PFSK-1 (cell line): Measurements from ENCODE around the gene TFAM.

Experiments used
- FOXP2 ChIP-seq: optimal IDR thresholded peaks from 2 replicates; pipeline ENCODE3; 2011; ENCODE audit warnings: borderline replicate concordance, control low read depth, inconsistent platforms; ENCODE audit not compliant: insufficient read depth; ENCODE audit errors: extremely low read length, extremely low read depth
- POLR2AphosphoS5 ChIP-seq: IDR thresholded peaks from 2 replicates; pipeline ENCODE4 v1.6.1; 2012; ENCODE audit warnings: low read depth, mild to moderate bottlenecking, control low read depth, low read length, moderate library complexity
- REST ChIP-seq, 2 experiments: IDR thresholded peaks; 2 replicates each; pipeline versions ENCODE4 v1.6.1 to v1.8.0; 2011 to 2012; ENCODE audit warnings: low read depth in 2 of 2, low read length in 2 of 2, control low read depth in 1 of 2, inconsistent platforms in 1 of 2, mild to moderate bottlenecking in 1 of 2, moderate library complexity in 1 of 2; ENCODE audit not compliant: insufficient read depth in 1 of 2
- SIN3A ChIP-seq: IDR thresholded peaks from 2 replicates; pipeline ENCODE4 v1.6.1; 2012; ENCODE audit warnings: mild to moderate bottlenecking, low read length, moderate library complexity, borderline replicate concordance; ENCODE audit not compliant: insufficient read depth

DNA sequence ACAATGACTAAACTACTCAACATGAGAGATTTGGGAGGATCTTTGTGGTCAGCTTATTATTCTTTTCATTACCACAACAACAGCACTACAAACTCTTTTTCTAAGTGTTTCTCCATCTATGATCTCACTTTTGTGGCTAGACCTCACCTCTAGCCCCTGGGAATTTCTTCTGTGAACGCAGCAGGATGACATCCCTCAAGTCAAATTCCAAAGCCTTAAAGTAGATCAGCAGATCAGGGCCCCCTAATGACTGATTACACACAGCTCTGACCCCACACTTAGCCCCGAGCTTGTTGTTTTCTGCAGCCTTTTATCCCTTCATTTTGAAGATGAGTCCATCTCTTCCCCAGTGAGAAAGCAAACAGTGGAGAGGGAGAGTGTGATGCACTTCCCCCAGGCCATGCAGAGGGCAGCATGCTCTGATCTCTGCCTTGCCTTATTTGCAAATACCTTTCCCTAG, 27.3 kb downstream of the TFAM start:
- TF ChIP-seq FOXP2: no peak
- no peak for TF ChIP-seq POLR2AphosphoS5
- TF ChIP-seq REST (IDR thresholded peaks at IDR 0.05; ENCODE audit: insufficient read depth in 1 of 2, low read depth in 2 of 2, low read length in 2 of 2): no peak
- TF ChIP-seq SIN3A: no peak
